Endothelial cell of umbilical vein (primary cell): Measurements from ENCODE around the gene SEMA4D. TPM values are rescaled to one million over a fixed set of nuclear protein-coding genes. Genes with fewer than 3 reads are reported as not detected.

ENCODE experiments used
- BruUV-seq: library from RNA; stranded (reverse); fragments of 400-500 nt; replicated peaks from 2 replicates; lab custom pipeline; 2021; lab: Mats Ljungman, UMichigan
- CTCF ChIA-PET: fragments of 300-600, 350-600 bp; sonication (Branson Sonifier 250); formaldehyde crosslinking; loops from one replicate; lab custom pipeline; 2021; ENCODE audit warnings: antibody characterized with exemption, inconsistent platforms; lab: Charles Lee
- POLR2A ChIA-PET: fragments of 300-600, 350-600 bp; sonication (Branson Sonifier 250); formaldehyde crosslinking; loops from one replicate; lab custom pipeline; 2021; ENCODE audit warnings: antibody characterized with exemption, inconsistent platforms; lab: Charles Lee
- DNase-seq: peaks from one replicate; pipeline ENCODE4 v3.0.0-alpha.2; 2011; ENCODE audit warnings: low read depth, low spot score
- FAIRE-seq: peaks from 2 replicates; lab custom pipeline; 2011; peaks lifted over from hg19 to GRCh38; lab: Jason Lieb, UNC
- H2AFZ ChIP-seq: 2 replicates; pipeline ENCODE4 v1.6.0; 2012; ENCODE audit warnings: low read depth, low read length, control low read depth, inconsistent platforms
- H3K27ac ChIP-seq: 2 replicates; pipeline ENCODE4 v1.5.1; 2011; ENCODE audit warnings: low read depth, mild to moderate bottlenecking, control low read depth, low read length, moderate library complexity; ENCODE audit not compliant: insufficient read depth
- H3K27me3 ChIP-seq, 2 experiments: 2 replicates each; pipeline versions ENCODE4 v1.6.0 to v1.6.1; 2011; ENCODE audit warnings: low read length in 2 of 2, mixed read lengths in 1 of 2; ENCODE audit not compliant: control insufficient read depth in 2 of 2, insufficient read depth in 2 of 2
- H3K36me3 ChIP-seq, 2 experiments: 2 replicates in 1 of 2; 3 replicates in 1 of 2; pipeline ENCODE4 v1.5.1; 2011; ENCODE audit warnings: low read length in 2 of 2, mild to moderate bottlenecking in 1 of 2, moderate library complexity in 1 of 2; ENCODE audit not compliant: control insufficient read depth in 2 of 2, insufficient read depth in 2 of 2; ENCODE audit errors: extremely low read depth in 1 of 2
- H3K4me1 ChIP-seq: 3 replicates; pipeline ENCODE4 v1.5.1; 2011; ENCODE audit warnings: mild to moderate bottlenecking, low read length; ENCODE audit not compliant: control insufficient read depth, insufficient read depth; ENCODE audit errors: extremely low read depth
- H3K4me2 ChIP-seq: 2 replicates; pipeline ENCODE4 v1.6.1; 2011; ENCODE audit warnings: low read length, control low read depth, mixed read lengths; ENCODE audit not compliant: insufficient read depth
- H3K4me3 ChIP-seq, 3 experiments: fragments of 200-600 bp in 1 of 3; sonication (generic), shearing (Covaris generic) in 1 of 3; replicated peaks in 1 of 3; 2 replicates each; pipeline ENCODE4 v1.5.1; 2011 to 2016; ENCODE audit warnings: control low read depth in 3 of 3, low read length in 3 of 3, mild to moderate bottlenecking in 2 of 3, inconsistent platforms in 1 of 3, low read depth in 1 of 3, moderate library complexity in 1 of 3; ENCODE audit not compliant: insufficient read depth in 1 of 3
- H3K79me2 ChIP-seq: 2 replicates; pipeline ENCODE4 v1.6.0; 2012; ENCODE audit warnings: low read length, inconsistent platforms; ENCODE audit not compliant: control insufficient read depth, insufficient read depth
- H3K9ac ChIP-seq: replicated peaks from 2 replicates; pipeline ENCODE3; 2011; ENCODE audit warnings: low read length, control low read depth; ENCODE audit not compliant: insufficient read depth; ENCODE audit errors: extremely low read depth
- H3K9me1 ChIP-seq: replicated peaks from 3 replicates; pipeline ENCODE4 v1.6.0; 2011; ENCODE audit warnings: mild to moderate bottlenecking, low read length; ENCODE audit not compliant: control insufficient read depth, insufficient read depth; ENCODE audit errors: extremely low read depth
- H3K9me3 ChIP-seq: replicated peaks from 2 replicates; pipeline ENCODE4 v1.5.1; 2012; ENCODE audit warnings: low read length, inconsistent platforms; ENCODE audit not compliant: control insufficient read depth, insufficient read depth
- H4K20me1 ChIP-seq: replicated peaks from 2 replicates; pipeline ENCODE3; 2011; ENCODE audit warnings: mild to moderate bottlenecking, low read length; ENCODE audit not compliant: control insufficient read depth, insufficient read depth; ENCODE audit errors: extremely low read depth
- EZH2 ChIP-seq: IDR thresholded peaks from 2 replicates; pipeline ENCODE4 v1.6.1; 2012; ENCODE audit warnings: borderline replicate concordance, low read depth, mild to moderate bottlenecking, moderate library complexity, low read length, inconsistent platforms; ENCODE audit not compliant: severe bottlenecking
- FOS ChIP-seq: IDR thresholded peaks from 2 replicates; pipeline ENCODE4 v1.6.1; 2011; ENCODE audit warnings: mild to moderate bottlenecking, low read length, moderate library complexity, borderline replicate concordance; ENCODE audit not compliant: insufficient read depth
- GATA2 ChIP-seq: IDR thresholded peaks from 2 replicates; pipeline ENCODE4 v1.7.0; 2011; ENCODE audit warnings: low read depth, mild to moderate bottlenecking, moderate library complexity, mixed read lengths, low read length; ENCODE audit not compliant: insufficient read length, insufficient read depth
- JUN ChIP-seq: IDR thresholded peaks from 2 replicates; pipeline ENCODE4 v1.6.1; 2011; ENCODE audit warnings: borderline replicate concordance, low read depth; ENCODE audit not compliant: insufficient read length, insufficient read depth
- MYC ChIP-seq: IDR thresholded peaks from one replicate; pipeline ENCODE4 v1.6.1; 2011; ENCODE audit warnings: mild to moderate bottlenecking, low read depth, low read length
- POLR2A ChIP-seq: IDR thresholded peaks from 2 replicates; pipeline ENCODE4 v1.6.1; 2012; ENCODE audit warnings: low read depth, mild to moderate bottlenecking, control low read depth, low read length
- POLR2AphosphoS5 ChIP-seq: IDR thresholded peaks from 2 replicates; pipeline ENCODE4 v1.6.1; 2012; ENCODE audit warnings: low read depth, mild to moderate bottlenecking, control low read depth, low read length, moderate library complexity; ENCODE audit not compliant: insufficient read depth
- dilution Hi-C: fragments of 300-500 bp; cut with MboI; formaldehyde crosslinking; loops from one replicate; pipeline ENCODE4 v1.15.0; 2019; ENCODE audit warnings: low sequenced_read_pairs; ENCODE audit not compliant: extremely low pct_ligation_motif_present
- intact Hi-C: fragments of 100-400 bp; cut with micrococcal nuclease; formaldehyde crosslinking; loops from one replicate; pipeline ENCODE4 v1.10.0; 2022
- polyA plus RNA-seq, 4 experiments: library from polyadenylated mRNA; depleted of rRNA in 3 of 4; stranded (reverse) in 3 of 4; unstranded in 1 of 4; fragments of >200 nt; gene quantifications; 2 replicates each; pipeline versions ENCODE4 v1.2.1 to v1.2.3, GENCODE V29; 2011 to 2012; ENCODE audit warnings: missing spikeins in 1 of 4
- total RNA-seq: library from RNA; stranded (reverse); gene quantifications from 2 replicates; pipeline ENCODE4 v1.2.3, GENCODE V29; 2021
- TF ChIP-seq, protein P1 (sequence below): IDR thresholded peaks from 2 replicates; pipeline ENCODE4 v1.6.1; 2011; ENCODE audit not compliant: insufficient read depth, insufficient read length
- TF ChIP-seq, protein P2 (sequence below), 2 donors: IDR thresholded peaks; 1 replicate in 1 of 2; 2 replicates in 1 of 2; pipeline ENCODE4 v1.5.1; 2011; ENCODE audit warnings: low read length in 2 of 2, mild to moderate bottlenecking in 2 of 2, moderate library complexity in 2 of 2, control low read depth in 1 of 2, inconsistent platforms in 1 of 2, low read depth in 1 of 2; ENCODE audit not compliant: insufficient read depth in 1 of 2; ENCODE audit errors: extremely low read depth in 1 of 2

SEMA4D gene
- total and polyA plus RNA-seq, 2 donors (not counting 3 experiments of a cell fraction or from before 2014, with no cell fraction given), result 3.9 to 15.7 TPM

DNA sequence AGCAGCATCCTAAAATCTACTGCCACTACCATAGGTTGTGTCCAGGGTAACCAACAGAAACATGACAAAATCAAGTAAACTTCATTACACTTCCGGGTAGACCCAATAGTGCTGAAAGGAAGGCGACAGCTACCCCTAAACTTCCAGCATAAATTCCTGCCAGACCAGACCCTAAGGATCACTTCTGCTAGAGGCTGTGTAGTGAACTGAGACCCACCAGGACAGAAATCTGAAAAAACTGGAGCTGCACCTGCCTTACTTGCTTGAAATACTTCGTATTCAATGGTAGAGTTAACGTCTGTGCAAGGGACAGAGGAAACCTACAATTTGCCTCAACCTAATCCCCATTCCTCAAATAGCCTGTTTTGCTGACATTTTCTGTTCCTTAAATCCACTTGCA lies 180.6 kb downstream of the SEMA4D start:
- Histone ChIP-seq H3K9me1 (no peaks in the 10 kb centered on the region), H3K9me3 (no peaks in the 10 kb centered on the region), H3K4me2 (no peak overlapping the region), H3K27me3 (no peaks in the 10 kb centered on the region), H3K27ac (peak overlapping the region; percentile 100), H3K36me3 (peaks cover 2 to 21% of the 10 kb centered on the region in 2 experiments), H3K4me1 (peaks cover 40% of the 10 kb centered on the region), H3K79me2 (peaks cover 68% of the 10 kb centered on the region), H4K20me1 (no peaks in the 10 kb centered on the region), H2AFZ (no peak overlapping the region), H3K4me3 (no peak overlapping the region), H3K9ac (peak overlapping the region; percentile 99)
- ChIA-PET CTCF (no interaction called here), POLR2A (no interaction called here)
- BruUV-seq, result no TSS peak
- TF ChIP-seq EZH2 (no peak), POLR2AphosphoS5 (no peak), POLR2A (peak; percentile 16)
- DNase-seq (no peak), FAIRE-seq (no peak)
- intact Hi-C loops, result loop anchor here (10.0 kb wide), 1 partner anchor 498 kb away; no protein-coding TSS in a partner anchor
- dilution Hi-C loops, result no loop called here

DNA sequence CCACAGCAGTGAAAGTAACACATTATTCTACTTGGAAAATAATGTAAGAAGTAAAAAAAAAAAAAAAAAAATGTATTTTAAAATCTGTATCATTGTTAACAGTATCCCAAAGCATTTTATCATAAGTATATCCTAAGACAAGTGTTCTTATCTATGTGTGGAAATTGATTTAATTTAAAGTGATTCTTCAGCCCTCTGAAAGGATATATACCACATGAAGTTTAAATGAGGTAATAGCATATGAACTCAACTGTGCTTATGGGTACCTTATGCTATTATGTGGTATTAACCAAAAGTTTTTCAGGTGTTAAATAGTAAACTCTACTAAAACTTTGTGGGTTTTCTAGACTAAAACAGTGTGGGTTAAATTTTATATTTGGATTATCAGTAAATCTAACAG lies 182.4 kb downstream of the SEMA4D start:
- peak overlapping the region; percentile 4 for H3K4me2 ChIP-seq
- no peaks in the 10 kb centered on the region for H3K27me3 ChIP-seq
- H3K9ac ChIP-seq, result no peak overlapping the region
- no peak overlapping the region for H3K4me3 ChIP-seq
- no peaks in the 10 kb centered on the region for H3K9me3 ChIP-seq
- H3K79me2 ChIP-seq, result peaks cover 70% of the 10 kb centered on the region
- intact Hi-C loops, result loop anchor here (10.0 kb wide), 1 partner anchor 499 kb away; no protein-coding TSS in a partner anchor
- no peak overlapping the region for H2AFZ ChIP-seq
- no peak for DNase-seq
- no peak for FAIRE-seq
- ChIA-PET POLR2A (no interaction called here), CTCF (no interaction called here)
- peaks cover 2 to 21% of the 10 kb centered on the region in 2 experiments for H3K36me3 ChIP-seq
- no TSS peak for BruUV-seq
- no peaks in the 10 kb centered on the region for H3K9me1 ChIP-seq
- no peak overlapping the region for H3K27ac ChIP-seq
- H4K20me1 ChIP-seq, result no peaks in the 10 kb centered on the region
- dilution Hi-C loops, result no loop called here
- H3K4me1 ChIP-seq, result peaks cover 40% of the 10 kb centered on the region
- TF ChIP-seq GATA2, result no peak
- no peak for TF ChIP-seq EZH2
- no peak for TF ChIP-seq MYC
- no peak for TF ChIP-seq FOS
- TF ChIP-seq, protein P1, sequence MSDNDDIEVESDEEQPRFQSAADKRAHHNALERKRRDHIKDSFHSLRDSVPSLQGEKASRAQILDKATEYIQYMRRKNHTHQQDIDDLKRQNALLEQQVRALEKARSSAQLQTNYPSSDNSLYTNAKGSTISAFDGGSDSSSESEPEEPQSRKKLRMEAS, result no peak
- TF ChIP-seq, protein P2, sequence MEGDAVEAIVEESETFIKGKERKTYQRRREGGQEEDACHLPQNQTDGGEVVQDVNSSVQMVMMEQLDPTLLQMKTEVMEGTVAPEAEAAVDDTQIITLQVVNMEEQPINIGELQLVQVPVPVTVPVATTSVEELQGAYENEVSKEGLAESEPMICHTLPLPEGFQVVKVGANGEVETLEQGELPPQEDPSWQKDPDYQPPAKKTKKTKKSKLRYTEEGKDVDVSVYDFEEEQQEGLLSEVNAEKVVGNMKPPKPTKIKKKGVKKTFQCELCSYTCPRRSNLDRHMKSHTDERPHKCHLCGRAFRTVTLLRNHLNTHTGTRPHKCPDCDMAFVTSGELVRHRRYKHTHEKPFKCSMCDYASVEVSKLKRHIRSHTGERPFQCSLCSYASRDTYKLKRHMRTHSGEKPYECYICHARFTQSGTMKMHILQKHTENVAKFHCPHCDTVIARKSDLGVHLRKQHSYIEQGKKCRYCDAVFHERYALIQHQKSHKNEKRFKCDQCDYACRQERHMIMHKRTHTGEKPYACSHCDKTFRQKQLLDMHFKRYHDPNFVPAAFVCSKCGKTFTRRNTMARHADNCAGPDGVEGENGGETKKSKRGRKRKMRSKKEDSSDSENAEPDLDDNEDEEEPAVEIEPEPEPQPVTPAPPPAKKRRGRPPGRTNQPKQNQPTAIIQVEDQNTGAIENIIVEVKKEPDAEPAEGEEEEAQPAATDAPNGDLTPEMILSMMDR (IDR thresholded peaks at IDR 0.05; ENCODE audit: extremely low read depth in 1 of 2, insufficient read depth in 1 of 2, low read depth in 1 of 2, low read length in 2 of 2), result no peak
- no peak for TF ChIP-seq POLR2A
- TF ChIP-seq JUN, result no peak
